GM18868 (cell line): ENCODE results near the gene NR1D1.
A peak's percentile ranks its signal among the peaks of the same experiment; 100 is the strongest.
"Not testable (repeated sequence)": the region's sequence is repeated elsewhere in the genome, so short reads cannot be mapped to it uniquely, and the experiment has no call there.

Source experiments
- ATAC-seq: cut with Tn5 transposase; IDR thresholded peaks from one replicate; pipeline ENCODE4 v1.9.1; 2021; ENCODE audit warnings: mild to moderate bottlenecking, moderate library complexity; ENCODE audit not compliant: unreplicated experiment

NR1D1 gene

DNA sequence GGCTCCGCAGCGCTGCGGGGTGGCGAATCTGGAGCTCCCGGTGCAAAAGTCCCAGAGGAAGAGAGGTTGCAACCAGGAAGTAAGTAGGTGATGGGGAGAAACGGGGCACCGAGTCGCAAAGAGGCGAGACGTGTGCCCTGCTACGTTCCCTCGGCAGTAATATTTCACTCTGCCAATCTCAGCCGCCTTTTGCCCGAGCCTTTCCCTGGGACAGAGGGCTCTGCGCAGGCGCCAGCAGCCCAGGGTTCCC, at the start of gene NR1D1:
Gene NR1D1 (minus strand): TSS at position 171 of the 250 bp plus-strand sequence. CDS start 495 bp downstream, outside the sequence.
- no peak for ATAC-seq

DNA sequence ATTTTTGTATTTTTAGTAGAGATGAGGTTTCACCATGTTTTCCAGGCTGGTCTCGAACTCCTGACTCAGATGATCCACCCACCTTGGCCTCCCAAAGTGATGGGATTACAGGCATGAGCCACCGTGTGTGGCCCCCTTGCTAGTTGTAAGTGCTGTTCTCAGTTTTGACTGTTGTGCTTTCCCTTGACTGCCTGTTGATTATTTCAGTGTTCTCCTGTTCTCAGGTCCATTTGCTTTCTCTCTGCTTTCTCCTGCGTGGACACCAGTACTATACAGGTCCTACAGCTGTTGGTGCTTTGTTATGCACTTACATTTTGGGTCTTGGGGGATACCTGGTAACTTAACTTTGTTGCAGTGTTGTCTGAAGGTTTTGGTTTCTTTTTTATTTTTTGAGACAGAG, 48.1 kb upstream of the NR1D1 start:
- no peak for ATAC-seq

DNA sequence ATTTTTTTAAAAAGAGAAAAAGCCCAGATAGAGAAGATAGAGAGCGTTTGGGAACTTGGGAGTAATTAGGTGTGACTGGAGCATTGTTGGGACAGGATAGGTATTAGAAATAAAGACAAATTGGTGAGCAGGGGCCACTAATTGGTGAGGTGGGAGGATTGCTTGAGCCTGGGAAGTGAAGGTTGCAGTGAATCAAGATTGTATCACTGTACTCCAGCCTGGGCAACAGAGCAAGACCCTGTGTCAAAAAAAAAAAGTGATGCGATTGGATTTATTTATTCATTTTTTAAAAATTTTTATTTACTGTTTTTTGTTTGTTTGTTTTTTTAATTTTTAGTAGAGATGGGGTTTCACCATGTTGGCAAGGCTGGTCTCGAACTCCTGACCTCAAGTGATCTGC, 45.1 kb upstream of the NR1D1 start:
- no peak for ATAC-seq

DNA sequence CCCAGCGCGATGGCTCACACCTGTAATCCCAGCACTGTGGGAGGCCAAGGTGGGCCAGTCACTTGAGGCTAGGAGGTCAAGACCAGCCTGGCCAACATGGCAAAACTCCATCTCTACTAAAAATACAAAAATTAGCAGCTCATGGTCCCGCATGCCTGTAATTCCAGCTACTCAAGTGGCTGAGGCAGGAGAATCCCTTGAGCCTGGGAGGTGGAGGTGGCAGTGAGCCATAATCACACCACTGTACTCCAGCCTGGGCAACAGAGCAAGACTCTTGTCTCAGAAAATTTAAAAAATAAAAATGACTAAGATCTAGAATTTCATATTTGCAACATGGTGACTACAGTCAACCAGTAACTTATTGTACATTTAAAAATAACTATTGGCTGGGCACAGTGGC, 42.8 kb upstream of the NR1D1 start:
- ATAC-seq = not testable (repeated sequence)

DNA sequence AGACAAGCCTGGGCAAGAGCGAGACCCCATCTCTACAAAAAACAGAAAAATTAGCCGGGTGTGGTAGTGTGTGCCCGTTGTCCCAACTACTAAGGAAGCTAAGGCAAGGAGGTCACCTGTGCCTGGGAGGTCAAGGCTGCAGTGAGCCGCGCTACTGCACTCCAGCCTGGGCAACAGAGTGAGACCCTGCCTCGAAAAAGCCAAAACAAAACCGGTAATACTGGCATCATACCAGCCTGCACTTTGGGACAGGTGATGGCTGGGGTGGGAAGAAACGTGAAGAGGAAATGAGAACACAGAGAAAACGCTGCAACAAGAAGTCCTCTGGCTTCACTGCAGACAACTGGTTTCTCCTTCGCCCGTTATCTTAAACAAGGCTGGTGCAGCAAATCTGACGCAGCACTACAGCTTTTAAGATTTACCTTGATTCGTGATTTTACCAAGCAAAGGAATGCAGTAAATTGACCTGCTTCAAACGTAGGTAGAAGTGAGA, 39.2 kb upstream of the NR1D1 start:
- peak; percentile 15 for ATAC-seq

DNA sequence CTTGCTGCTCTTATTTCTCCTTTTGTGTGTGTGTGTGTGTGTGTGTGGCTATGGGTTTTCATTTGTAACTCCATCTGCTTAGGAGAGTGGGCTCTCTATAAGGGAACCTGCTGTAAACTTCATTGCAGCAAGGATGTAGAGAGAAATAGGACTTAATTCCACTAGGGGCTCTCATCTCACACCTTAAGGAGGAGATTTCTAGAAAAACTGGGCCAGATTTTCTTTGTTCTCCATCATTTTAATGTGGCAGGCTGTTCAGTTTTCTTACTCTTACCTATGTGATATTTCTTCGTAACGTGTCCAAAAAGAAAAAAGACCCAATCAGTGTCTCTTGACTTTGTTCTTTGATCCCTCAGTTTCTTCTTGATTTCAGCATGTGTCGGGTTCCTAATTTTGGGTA, 35.4 kb upstream of the NR1D1 start:
- ATAC-seq = no peak

DNA sequence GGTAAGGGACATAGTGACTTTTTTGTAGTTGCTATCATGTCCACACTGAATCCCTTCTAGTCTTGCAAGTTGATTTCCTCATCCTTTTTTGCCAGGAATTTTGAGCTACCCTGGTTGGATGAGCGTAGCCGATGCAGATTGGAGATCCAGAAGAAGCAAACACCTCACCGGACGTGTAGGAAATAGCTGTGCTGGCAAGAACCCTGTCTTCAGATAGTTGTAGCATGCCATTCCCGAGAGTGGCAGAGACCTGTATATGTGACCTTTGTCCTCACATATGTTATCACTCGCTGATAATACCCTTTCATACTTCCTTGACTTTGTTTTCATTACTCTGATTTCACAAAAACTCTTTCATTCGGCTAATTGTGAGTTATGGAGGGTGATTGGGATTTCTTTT, 33.8 kb upstream of the NR1D1 start:
- no peak for ATAC-seq

DNA sequence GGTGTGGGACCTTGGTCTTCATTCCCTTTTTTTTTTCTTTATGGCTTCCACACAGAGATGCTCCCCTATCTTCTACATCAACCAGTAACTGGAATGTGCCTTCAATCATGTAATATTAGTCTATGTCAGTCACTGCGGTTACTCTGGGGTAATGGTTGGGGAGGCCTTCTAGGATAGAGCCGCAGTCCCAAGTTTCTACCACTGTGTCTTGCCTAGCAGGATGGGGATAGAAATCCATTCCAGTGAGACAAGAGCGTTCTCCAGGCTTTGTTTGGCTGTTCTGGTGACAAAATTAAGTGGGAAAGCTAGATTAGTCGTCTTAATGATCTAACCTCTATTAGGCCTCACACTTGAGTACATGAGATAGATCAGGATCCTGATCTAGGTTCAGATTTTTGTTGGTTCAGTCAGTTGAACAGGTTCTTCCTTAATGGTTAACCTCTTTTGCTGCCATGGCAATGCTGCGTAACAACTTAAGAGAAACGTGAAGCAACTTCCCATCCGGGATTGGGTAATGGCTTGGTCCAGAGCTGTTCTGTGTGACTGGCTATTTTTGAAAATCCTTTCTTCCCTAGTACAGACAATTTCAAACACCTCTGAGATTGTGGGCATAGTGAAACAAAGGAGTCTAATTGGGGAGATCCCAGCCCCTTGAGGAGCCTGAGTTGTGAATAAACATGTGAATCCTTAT, 30.1 kb upstream of the NR1D1 start:
- no peak for ATAC-seq

DNA sequence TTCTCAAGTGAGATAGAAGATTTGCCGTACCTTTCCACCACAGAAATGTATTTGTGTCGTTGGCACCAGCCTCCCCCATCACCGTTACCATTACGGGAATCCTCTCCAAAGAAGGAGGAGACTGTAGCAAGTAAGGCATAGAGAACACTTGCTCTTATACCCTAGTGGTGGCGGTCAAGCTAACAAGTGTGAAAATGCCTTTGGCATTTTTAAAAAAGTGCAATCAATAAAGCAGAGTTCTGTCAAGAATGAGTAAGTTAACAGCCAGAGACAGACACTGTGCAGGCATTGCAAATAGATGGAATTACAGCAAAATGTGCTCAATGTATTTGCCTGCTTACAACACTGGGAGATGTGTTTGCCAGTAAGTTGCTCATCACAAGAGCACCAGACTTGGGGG, 29.1 kb upstream of the NR1D1 start:
- no peak for ATAC-seq

DNA sequence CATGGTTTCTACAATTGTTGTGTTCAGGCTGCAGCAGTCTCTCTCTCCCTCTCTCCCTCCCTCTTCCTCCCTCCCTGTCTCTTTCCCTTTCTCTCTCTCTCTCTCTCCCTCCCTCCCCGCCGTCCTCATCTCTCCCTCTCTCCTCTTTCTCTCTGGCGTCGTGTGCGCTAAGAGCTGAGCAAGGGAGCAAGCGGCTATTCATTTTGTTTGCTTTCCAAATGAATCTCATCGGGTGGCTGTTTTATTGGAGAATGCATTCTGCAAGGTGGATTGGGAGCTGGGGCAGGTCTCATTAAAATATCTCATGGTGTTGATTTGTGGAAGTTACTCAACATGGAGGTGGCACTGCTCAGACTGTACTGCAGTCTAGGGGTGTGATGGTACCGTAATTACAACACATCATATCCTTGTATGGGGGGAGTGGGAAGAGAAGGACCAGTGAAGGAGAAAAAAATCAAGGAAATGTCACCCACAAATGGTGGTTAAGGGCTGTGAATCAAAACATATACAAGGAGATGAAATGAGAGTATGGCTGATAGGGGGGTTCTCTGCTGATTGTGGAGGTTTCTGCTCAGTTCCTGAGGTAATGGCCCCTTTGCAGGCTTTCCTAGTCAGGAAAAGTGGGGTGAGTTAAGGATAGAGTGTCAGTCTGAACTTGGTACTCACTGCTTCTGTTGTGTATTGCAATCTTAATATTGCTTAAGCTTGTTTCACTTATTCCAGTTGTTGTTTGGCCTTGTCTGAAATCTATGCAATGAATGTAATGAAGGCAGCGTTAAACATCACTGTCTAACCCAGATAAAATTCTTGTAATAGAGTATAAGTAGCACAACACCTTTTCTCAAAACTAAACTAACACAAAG, 24.1 kb upstream of the NR1D1 start:
- no peak for ATAC-seq

DNA sequence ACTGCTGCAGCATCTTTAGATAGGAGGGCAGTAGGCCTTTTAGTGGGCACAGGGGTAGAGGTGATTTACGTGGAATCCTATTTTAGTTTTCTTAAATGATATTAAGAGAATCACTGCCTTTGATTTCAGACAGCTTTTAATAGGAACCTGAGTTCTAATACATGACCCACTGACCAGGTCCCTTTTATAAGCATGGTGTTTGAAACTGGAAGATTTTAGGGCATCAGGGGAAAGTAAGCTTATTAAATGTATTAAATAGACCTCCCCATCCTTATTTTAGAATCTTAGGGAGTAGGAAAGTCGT, 23.4 kb upstream of the NR1D1 start:
- ATAC-seq = no peak

DNA sequence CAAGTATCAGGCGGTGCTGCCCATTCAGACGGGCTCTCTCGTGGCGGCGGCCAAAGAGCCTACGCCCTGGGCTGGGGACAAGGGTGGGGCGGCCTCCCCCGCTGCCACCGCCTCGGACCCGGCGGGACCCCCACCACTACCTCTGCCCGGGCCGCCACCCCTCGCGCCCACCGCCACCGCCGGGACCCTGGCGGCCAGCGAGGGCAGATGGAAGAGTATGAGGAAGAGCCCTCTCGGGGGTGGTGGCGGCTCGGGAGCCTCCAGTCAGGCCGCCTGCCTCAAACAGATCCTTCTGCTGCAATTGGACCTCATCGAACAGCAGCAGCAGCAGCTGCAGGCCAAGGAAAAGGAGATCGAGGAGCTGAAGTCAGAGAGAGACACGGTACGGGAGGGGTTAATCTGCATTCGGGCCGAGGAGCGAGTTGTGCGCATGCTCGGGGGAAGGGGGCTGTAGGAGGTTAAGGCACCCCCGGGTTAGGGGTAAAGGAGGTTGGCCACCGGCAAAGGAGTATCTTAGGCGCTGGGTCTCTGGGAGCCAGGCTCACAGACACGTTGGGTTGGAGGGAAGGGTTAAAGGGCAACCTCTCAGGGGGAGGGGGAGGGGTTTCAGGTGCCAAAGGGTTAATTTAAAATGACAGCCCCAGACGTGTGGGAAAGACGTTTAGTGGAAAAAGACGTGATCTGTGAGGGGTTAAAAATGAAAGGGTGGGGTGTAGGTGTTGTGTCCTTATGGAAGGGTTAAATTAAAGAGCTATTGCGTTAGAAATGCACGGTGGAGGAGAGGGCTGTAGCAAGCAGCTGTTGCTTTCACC, 22.8 kb upstream of the NR1D1 start:
- peak; percentile 25 for ATAC-seq

DNA sequence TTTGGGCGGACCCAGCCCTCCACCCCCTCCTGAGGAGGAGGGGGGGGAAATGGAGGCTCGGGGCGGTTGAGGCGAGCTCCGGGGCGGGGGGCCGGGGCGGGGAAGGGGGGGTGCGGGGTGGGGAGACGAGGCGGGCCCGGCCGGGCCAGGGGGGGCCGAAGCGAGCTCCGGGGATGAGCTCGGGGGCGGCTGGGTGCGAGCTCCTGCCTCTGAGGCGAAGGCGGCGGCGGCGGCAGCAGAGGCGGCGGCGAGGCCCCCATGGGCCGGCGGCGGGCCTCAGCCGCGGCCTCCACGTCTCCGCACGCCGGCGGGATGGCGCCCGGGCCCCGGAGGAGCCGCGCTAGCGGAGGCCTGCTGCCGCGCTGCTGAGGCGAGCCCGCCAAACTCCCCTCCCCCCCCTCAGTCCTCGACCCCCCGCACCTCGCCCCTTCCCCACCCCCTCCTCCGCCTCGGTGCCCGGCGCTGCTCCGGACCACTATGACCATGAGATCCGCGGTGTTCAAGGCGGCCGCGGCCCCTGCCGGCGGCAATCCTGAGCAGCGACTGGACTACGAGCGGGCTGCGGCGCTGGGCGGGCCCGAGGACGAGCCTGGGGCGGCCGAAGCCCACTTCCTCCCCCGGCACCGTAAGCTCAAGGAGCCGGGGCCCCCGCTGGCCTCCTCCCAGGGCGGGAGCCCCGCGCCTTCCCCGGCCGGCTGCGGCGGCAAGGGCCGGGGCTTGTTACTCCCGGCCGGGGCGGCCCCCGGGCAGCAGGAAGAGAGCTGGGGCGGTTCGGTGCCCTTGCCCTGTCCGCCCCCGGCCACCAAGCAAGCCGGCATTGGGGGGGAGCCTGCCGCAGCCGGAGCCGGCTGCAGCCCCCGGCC, 22.0 kb upstream of the NR1D1 start:
- peak; percentile 36 for ATAC-seq

DNA sequence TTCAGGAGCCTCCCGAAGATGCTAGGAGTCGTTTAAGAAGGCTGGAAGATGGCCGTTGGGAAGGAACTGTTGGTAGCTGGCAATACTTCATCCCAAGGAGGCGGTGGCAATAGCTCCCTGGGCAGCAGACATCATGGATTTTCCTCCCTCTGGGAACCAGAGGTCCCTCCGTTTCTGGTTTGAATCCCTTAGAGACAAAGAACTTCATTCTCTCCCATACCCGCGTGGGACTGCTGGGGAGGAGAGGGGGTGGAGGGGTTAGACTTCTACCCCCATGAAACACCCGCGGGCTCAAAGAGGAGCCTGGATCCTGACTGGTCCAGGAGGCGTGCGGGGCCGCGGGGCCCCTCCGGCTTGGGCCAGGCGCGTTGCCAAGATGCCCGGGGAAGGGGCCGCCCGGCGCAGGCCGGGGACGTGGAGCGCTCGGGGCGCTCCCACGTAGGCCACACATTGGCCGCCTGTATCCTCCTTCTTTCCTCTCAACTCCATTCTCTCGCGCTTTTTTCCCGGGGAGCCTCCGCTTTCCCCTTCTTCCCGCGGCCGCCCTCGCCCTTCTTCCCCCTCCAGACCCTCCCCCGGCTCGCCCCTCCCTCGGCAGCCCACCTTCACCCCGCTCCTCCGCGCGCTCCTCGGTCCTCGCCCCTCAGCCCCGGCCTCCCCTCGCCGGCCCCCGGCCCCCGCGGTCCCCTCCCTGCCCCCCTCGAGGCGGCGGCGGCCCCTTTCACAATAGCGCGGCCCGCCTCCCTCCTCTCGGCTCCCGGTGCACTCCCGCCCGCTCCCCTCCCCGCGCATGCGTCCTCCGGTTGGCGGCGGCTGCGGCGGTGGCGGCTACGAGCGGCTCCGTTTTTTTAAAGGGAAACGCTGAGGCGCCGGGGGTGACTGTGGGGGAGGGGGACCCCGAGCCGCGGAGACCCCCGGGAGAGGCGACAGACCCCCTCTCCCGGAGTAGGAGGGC, 21.1 kb upstream of the NR1D1 start, which contains the start of gene MSL1:
Gene MSL1 (plus strand): TSS at position 791 of the 955 bp plus-strand sequence. CDS start 642 bp downstream, outside the sequence.
- ATAC-seq = peak; percentile 59

DNA sequence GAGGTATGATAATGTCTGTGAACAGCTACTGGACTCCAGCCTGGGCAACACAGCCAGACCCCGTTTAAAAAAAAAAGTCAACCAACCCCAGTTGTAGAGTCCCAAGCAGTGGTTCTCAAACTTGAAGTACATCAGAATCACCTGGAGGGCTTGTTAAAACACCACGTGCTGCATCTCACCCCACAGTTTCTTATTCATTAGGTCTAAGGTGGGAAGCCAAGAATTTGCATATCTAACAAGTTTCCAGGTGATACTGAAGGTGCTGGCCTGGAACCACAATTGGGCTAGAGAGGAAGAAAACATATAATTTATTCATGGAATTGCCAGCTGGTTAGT, 14.7 kb upstream of the NR1D1 start:
- ATAC-seq = no peak

DNA sequence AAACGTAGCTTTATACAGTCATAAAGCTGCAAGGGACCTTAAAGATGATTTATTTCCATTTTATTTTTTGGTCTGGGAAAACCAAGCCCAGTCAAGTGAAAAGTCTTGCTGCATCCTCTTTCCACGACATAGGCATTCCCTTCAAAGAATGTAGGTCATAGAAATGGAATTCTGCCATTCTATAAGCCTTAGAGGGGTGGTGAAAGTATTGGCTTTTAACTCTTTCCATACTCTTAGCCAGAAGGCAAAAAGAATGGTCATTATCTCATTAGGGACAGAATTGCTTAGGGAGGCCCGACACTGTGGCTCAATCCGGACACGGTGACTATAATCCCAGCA, 13.5 kb upstream of the NR1D1 start:
- ATAC-seq = no peak

DNA sequence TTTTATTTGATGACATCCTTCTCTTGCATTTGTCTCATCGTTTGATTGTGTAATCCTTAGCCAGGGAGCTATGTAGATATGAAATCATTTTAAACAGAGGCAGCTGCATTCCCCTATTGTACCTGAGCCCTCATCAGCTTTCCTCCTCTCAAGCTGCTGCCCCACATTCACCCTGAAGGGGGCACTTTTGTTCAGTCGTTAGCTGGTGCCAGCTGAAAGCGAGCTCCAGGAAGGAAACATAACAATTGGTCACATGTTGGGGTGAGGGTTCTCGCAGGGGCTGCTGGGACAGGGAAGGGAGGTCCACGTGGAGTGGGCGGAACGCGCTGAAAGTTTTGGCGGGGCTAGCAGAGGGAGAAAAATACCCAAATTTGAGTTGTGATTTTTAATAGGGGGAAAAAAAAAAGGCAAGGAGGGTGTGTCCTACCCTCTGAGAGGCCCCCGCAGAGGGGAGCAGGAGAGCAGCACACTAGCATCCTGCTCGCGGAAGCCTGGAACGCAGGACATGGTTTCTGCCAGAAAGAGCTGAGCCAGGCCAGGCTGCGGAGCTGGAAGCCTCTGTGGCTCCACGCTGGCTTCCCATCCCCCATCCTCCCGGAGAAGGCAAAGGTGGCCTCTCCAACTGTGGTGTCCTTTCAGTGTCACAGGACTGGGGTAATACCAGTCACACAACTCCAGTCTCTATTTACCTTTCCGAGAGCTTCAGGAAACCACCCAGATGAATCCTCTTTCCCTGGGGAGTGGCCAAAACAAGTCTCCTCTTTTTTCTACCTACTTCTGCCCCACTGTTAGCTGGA, 12.9 kb upstream of the NR1D1 start:
- ATAC-seq = peak; percentile 74

DNA sequence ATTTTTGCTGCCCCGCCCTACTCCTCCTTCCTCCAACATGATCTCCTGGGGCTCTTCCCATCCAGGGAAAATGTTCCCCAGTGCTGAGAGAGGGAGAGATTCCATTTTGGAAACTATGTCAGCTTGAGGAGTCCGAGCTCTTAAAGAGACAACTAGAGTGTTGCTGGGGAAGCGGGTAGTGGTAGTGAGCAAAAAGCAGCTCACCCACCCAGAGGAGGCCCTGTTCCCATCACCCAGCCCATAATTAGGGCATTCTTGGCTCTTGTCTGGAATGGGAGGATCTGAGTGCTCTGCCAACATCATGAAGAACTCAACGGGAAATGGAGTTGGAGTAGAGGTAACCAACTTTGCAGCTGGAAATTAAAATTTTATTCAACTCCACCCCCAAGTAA, 12.3 kb upstream of the NR1D1 start:
- ATAC-seq = no peak

DNA sequence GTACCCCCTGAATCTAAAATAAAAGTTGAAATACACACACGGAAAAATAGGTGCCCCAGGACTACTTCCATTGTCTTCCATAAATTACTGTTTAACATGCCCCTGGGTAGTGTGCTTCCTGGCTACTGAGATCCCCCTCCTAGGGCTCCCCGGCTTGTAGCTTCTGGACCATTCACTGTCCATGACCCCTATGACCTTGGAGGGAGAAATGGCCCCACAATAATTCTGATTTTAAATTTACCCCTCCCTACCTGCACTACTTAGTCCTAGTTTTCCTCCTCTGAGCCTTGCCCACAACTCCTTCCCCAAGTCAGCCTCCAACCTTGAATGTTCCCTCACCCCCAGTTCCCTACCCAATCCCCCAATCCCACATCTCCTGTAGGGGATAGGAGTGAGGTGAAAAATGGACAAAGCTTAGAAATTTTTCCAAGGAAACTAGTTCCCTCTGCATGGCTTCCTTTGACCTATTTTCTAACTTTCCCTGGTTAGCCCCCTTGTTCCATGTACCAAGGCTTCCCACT, 11.9 kb upstream of the NR1D1 start:
- no peak for ATAC-seq
